Loucy (cell line): ENCODE measurements around the gene MARCKSL1.

ENCODE experiments used
- EZH2phosphoT487 ChIP-seq: fragments of 200-600 bp; IDR thresholded peaks from 2 replicates; pipeline ENCODE4 v1.6.1; 2018; ENCODE audit warnings: antibody characterized with exemption, mild to moderate bottlenecking, moderate library complexity, borderline replicate concordance
- TF ChIP-seq, protein P1 (sequence below): fragments of 200-600 bp; sonication (generic); conservative IDR thresholded peaks from 2 replicates; pipeline ENCODE4 v1.5.1; 2014; ENCODE audit warnings: mild to moderate bottlenecking, antibody characterized with exemption, low read length

DNA sequence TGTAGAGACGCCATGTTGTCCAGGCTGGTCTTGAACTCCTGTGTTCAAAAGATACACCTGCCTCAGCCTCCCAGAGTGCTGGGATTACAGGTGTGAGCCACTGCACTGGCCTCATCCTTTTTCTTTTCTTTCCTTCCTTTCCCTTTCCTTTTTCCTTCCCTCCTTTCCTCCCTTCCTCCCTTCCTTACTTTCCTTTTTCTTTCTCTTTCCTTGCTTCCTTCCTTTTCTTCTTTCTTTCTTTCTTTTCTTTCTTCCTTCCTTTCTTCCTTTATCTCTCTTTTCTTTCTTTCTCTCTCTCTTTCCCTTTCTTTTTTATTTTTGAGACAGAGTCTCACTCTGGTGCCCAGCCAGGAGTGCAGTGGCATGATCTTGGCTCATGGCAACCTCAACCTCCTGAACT, 20.4 kb upstream of the MARCKSL1 start:
- TF ChIP-seq, protein P1, sequence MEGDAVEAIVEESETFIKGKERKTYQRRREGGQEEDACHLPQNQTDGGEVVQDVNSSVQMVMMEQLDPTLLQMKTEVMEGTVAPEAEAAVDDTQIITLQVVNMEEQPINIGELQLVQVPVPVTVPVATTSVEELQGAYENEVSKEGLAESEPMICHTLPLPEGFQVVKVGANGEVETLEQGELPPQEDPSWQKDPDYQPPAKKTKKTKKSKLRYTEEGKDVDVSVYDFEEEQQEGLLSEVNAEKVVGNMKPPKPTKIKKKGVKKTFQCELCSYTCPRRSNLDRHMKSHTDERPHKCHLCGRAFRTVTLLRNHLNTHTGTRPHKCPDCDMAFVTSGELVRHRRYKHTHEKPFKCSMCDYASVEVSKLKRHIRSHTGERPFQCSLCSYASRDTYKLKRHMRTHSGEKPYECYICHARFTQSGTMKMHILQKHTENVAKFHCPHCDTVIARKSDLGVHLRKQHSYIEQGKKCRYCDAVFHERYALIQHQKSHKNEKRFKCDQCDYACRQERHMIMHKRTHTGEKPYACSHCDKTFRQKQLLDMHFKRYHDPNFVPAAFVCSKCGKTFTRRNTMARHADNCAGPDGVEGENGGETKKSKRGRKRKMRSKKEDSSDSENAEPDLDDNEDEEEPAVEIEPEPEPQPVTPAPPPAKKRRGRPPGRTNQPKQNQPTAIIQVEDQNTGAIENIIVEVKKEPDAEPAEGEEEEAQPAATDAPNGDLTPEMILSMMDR: no peak
- TF ChIP-seq EZH2phosphoT487: no peak
